Uterus (tissue), 2 donors: ENCODE data around the gene MAD1L1.

Source experiments
- POLR2A ChIP-seq, 2 donors: fragments of 450-650 bp; IDR thresholded peaks; one replicate each; pipeline ENCODE4 v1.6.1; 2016; ENCODE audit warnings: antibody characterized with exemption in 2 of 2, mild to moderate bottlenecking in 1 of 2, moderate library complexity in 1 of 2
- TF ChIP-seq, protein P1 (sequence below), 4 experiments: fragments of 200-600 bp in 2 of 4; fragments of 450-650 bp in 2 of 4; sonication (generic) in 2 of 4; IDR thresholded peaks; one replicate each; pipeline ENCODE4 v1.5.1; 2016 to 2019; ENCODE audit warnings: antibody characterized with exemption in 4 of 4, mild to moderate bottlenecking in 2 of 4, moderate library complexity in 1 of 4

DNA sequence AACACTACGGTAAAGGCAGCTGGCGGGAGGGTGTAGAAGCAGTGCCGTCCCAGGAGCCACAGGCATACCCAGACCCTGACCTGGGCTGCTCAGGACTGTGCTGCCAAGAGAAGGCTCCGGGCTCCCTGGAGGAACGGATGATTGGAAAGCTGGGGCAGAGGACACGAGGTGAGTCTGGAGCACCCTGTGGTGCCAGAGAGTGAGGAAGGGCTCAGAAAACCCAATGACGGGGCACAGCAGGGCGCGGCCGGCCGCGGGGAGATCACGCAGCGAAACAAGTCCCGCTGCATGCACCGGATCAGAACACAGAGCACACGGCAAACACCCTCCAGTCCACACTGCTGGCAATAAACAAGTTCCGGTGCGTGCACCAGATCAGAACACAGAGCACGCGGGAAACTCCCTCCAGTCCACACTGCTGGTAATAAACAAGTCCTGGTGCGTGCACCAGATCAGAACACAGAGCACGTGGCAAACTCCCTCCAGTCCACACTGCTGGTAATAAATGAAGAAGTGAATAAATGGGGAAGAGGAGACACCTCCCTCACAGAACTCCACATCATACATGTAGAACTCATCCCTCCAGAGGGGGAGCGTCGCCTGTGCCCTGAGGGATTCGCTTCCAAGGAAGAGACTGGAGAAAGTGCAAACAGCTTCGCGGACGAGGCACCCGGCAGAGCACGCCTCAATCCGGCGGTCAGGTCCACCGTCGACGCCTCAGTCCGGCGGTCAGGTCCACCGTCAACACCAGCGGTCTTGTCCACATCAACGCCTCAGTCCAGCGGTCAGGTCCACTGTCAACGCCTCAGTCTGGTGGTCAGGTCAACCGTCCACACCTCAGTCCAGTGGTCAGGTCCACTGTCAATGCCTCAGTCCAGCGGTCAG is 265.0 kb downstream of the MAD1L1 start:
- TF ChIP-seq, protein P1, sequence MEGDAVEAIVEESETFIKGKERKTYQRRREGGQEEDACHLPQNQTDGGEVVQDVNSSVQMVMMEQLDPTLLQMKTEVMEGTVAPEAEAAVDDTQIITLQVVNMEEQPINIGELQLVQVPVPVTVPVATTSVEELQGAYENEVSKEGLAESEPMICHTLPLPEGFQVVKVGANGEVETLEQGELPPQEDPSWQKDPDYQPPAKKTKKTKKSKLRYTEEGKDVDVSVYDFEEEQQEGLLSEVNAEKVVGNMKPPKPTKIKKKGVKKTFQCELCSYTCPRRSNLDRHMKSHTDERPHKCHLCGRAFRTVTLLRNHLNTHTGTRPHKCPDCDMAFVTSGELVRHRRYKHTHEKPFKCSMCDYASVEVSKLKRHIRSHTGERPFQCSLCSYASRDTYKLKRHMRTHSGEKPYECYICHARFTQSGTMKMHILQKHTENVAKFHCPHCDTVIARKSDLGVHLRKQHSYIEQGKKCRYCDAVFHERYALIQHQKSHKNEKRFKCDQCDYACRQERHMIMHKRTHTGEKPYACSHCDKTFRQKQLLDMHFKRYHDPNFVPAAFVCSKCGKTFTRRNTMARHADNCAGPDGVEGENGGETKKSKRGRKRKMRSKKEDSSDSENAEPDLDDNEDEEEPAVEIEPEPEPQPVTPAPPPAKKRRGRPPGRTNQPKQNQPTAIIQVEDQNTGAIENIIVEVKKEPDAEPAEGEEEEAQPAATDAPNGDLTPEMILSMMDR (IDR thresholded peaks at IDR 0.05): no peak
- no peak for TF ChIP-seq POLR2A (IDR thresholded peaks at IDR 0.05)
